ENCODE measurements around the gene KRTAP10-8.

GRCh38 chr21:44650973-44651675 lies 39.2 kb downstream of the KRTAP10-8 start:
- TF ChIP-seq CTCF (IDR thresholded peaks at IDR 0.05) (no peak), ZFX (IDR thresholded peaks at IDR 0.05; ENCODE audit: borderline replicate concordance) (no peak)

Measured in 22Rv1 (cell line).